GM21717 (cell line): Measurements from ENCODE around the gene POR.
"Not testable (repeated sequence)": the region's sequence is repeated elsewhere in the genome, so short reads cannot be mapped to it uniquely, and the experiment has no call there.

ENCODE experiments used
- ATAC-seq: cut with Tn5 transposase; IDR thresholded peaks from one replicate; pipeline ENCODE4 v1.9.1; 2021; ENCODE audit warnings: mild to moderate bottlenecking, moderate library complexity; ENCODE audit not compliant: unreplicated experiment

POR gene

DNA sequence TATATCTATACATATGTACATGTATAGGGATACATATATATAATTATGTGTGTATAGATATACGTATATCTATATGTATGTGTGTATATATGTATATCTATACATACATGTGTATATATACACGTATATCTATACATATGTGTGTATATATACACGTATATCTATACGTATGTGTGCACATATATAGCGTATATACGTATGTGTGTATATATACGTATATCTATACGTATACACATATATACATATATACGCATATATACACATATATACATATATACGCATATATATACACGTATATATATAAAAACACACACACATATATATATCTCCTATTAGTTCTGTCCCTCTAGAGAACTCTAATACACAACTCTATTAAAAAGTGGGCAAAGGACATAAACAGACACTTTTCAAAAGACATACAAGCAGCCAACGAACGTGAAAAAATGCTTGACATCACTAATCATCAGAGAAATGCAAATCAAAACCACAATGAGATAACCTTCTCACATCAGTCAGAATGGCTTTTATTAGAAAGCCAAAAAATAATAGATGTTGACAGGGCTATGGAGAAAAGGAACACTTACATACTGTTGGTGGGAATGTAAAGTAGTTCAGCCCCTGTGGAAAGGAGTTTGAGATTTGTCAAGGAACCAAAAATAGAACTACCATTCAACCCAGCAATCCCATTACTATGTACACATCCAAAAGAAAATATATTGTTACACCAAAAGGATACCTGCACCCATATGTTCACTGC is 101.4 kb downstream of the POR start:
- no peak for ATAC-seq

DNA sequence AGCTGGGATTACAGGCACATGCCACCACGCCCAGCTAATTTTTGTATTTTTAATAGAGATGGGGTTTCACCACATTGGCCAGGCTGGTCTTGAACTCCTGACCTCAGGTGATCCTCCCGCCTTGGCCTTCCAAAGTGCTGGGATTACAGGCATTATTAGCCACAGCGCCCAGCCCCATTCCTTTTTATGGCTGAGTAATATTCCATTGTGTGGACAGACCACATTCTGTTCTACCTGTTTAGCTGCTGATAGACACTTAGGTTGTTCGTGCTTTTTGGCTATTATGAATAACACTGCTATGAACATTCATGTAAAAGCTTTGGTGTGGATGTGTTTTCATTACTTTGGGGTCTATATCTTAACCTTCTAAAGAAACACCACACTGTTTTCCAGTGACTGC is 103.6 kb downstream of the POR start:
- not testable (repeated sequence) for ATAC-seq

- ATAC-seq: no peak
These were observed 105.2 kb downstream of the POR start for GRCh38 chr7:76020031-76020714.

DNA sequence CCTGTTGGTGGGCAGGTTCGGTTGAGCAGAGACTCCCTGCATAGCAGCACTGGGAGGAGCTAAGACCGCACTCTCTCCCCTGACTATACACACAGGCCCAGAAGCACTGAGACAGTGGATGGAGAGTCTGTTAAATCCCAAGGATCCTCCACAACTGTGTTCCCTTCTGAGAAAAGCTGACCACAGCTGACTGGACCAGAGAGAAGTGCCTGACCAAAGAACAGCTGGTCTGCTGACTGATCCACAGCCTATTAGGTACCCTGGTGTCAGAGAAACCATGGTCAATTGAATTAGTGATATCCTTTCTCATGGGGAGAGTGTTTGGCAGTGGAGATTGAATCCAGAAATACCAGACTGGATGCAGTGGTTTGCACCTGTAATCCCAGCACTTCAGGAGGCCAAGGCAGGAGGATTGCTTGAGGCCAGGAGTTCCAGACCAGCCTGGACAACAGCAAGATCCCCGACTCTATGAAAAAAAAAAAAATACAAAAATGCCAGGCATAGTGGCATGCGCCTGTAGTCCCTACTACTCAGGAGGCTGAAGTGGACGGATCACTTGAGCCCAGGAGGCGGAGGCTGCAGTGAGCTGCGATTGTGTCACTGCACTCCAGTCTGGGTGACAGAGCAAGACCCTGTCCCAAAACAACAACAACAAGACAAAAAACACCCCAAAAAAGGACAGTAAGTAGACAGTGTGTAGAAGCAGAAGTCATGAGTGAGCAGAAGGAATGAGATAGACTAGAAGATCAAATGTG is 107.2 kb downstream of the POR start:
- ATAC-seq: no peak

DNA sequence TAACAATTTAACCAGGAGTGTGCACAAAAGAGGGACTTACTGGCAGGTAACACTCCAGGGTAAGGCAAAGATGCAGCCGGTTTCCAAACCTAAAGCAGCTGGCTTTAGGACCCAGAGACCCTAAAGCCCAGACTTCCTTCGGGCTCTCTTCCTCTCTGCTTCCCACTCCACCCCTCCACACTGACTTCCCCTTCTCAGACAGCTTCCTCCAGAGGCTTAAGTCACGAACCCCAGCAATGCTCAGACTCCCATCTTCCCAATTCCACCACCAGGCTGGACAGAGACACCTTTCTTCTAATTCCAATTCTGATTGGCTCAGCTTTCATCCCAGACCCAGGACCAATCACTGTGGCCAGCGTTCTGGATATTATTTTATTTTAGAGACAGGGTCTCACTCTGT is 108.0 kb downstream of the POR start:
- ATAC-seq: no peak

- not testable (repeated sequence) for ATAC-seq
These were observed 114.7 kb downstream of the POR start for GRCh38 chr7:76029682-76030081.

GRCh38 chr7:76031964-76032363 is 117.0 kb downstream of the POR start:
- no peak for ATAC-seq
